HepG2 (cell line): ENCODE data around the gene FOXS1. TPM values are rescaled to one million over a fixed set of nuclear protein-coding genes. Genes with fewer than 3 reads are reported as not detected.

Source experiments
- ARNT2 ChIP-seq: sonication (generic); formaldehyde crosslinking; IDR thresholded peaks from 2 replicates; pipeline ENCODE4 v1.8.0; 2022; ENCODE audit warnings: mild to moderate bottlenecking, low read depth, missing genetic modification reagents, moderate library complexity
- ASH2L ChIP-seq: fragments of 300-600, 200-600 bp; sonication (generic); IDR thresholded peaks from 2 replicates; pipeline ENCODE4 v1.7.0; 2017; ENCODE audit warnings: low read depth, mild to moderate bottlenecking, moderate library complexity, mixed read lengths, low read length; ENCODE audit not compliant: insufficient read length
- CHD2 ChIP-seq: IDR thresholded peaks from 2 replicates; pipeline ENCODE4 v1.6.1; 2011; ENCODE audit warnings: low read depth, low read length, improper control_type of control experiment
- DNMT1 ChIP-seq: sonication (generic); formaldehyde crosslinking; IDR thresholded peaks from 2 replicates; pipeline ENCODE4 v1.5.1; 2020; ENCODE audit warnings: mild to moderate bottlenecking, missing genetic modification reagents
- DZIP1 ChIP-seq: sonication (generic); formaldehyde crosslinking; IDR thresholded peaks from 2 replicates; pipeline ENCODE4 v1.5.0; 2020; ENCODE audit warnings: mild to moderate bottlenecking, missing genetic modification reagents
- ELF4 ChIP-seq: sonication (generic); formaldehyde crosslinking; IDR thresholded peaks from 2 replicates; pipeline ENCODE4 v1.5.0; 2020; ENCODE audit warnings: missing genetic modification reagents, mild to moderate bottlenecking, moderate library complexity, borderline replicate concordance
- EZH2 ChIP-seq: conservative IDR thresholded peaks from 2 replicates; pipeline ENCODE4 v1.6.1; 2012; ENCODE audit warnings: mild to moderate bottlenecking, low read depth, low read length, moderate library complexity
- IKZF1 ChIP-seq: fragments of 450-650 bp; IDR thresholded peaks from 2 replicates; pipeline ENCODE4 v1.7.1; 2016
- NFATC3 ChIP-seq: sonication (generic); formaldehyde crosslinking; IDR thresholded peaks from 2 replicates; pipeline ENCODE4 v1.5.1; 2020; ENCODE audit warnings: mild to moderate bottlenecking, missing genetic modification reagents
- NFE2L1 ChIP-seq: sonication (generic); formaldehyde crosslinking; IDR thresholded peaks from 2 replicates; pipeline ENCODE4 v1.4.0; 2020; ENCODE audit warnings: missing genetic modification reagents, mild to moderate bottlenecking, borderline replicate concordance
- NFIB ChIP-seq: sonication (generic); formaldehyde crosslinking; IDR thresholded peaks from 2 replicates; pipeline ENCODE4 v1.9.0; 2021; ENCODE audit warnings: missing genetic modification reagents, mild to moderate bottlenecking, borderline replicate concordance
- NFKBIZ ChIP-seq: IDR thresholded peaks from 2 replicates; pipeline ENCODE4 v1.6.1; 2018; ENCODE audit warnings: missing genetic modification reagents, missing compliant biosample characterization
- NR1H2 ChIP-seq: sonication (generic); formaldehyde crosslinking; IDR thresholded peaks from 2 replicates; pipeline ENCODE4 v1.8.1; 2022; ENCODE audit warnings: low read depth, missing genetic modification reagents, borderline replicate concordance
- PCBP1 ChIP-seq: fragments of 200-400 bp; formaldehyde crosslinking; IDR thresholded peaks from 2 replicates; pipeline ENCODE4 v1.6.1; 2017; ENCODE audit warnings: mild to moderate bottlenecking, low read depth, low read length, borderline replicate concordance
- PTBP1 ChIP-seq: fragments of 200-400 bp; formaldehyde crosslinking; IDR thresholded peaks from 2 replicates; pipeline ENCODE4 v1.6.1; 2018; ENCODE audit warnings: low read length, low read depth; ENCODE audit not compliant: poor library complexity, severe bottlenecking
- THAP11 ChIP-seq: IDR thresholded peaks from 2 replicates; pipeline ENCODE4 v1.6.1; 2016; ENCODE audit warnings: missing biosample characterization, missing genetic modification reagents
- ZBTB7A ChIP-seq: sonication (generic); formaldehyde crosslinking; IDR thresholded peaks from 2 replicates; pipeline ENCODE4 v1.8.0; 2022; ENCODE audit warnings: mild to moderate bottlenecking, missing genetic modification reagents
- ZNF235 ChIP-seq: sonication (generic); formaldehyde crosslinking; IDR thresholded peaks from 2 replicates; pipeline ENCODE4 v1.8.1; 2023; ENCODE audit warnings: mild to moderate bottlenecking, missing genetic modification reagents, borderline replicate concordance
- ZNF263 ChIP-seq: sonication (generic); formaldehyde crosslinking; IDR thresholded peaks from 2 replicates; pipeline ENCODE4 v1.4.0; 2020; ENCODE audit warnings: missing genetic modification reagents
- ZNF331 ChIP-seq: sonication (generic); formaldehyde crosslinking; IDR thresholded peaks from 2 replicates; pipeline ENCODE4 v1.4.0; 2020; ENCODE audit warnings: missing genetic modification reagents
- ZNF34 ChIP-seq: sonication (generic); formaldehyde crosslinking; IDR thresholded peaks from 2 replicates; pipeline ENCODE4 v1.4.0; 2020; ENCODE audit warnings: mild to moderate bottlenecking, missing genetic modification reagents, borderline replicate concordance
- ZNF446 ChIP-seq: sonication (generic); formaldehyde crosslinking; IDR thresholded peaks from 2 replicates; pipeline ENCODE4 v1.5.0; 2020; ENCODE audit warnings: mild to moderate bottlenecking, missing genetic modification reagents
- ZNF672 ChIP-seq: sonication (generic); formaldehyde crosslinking; IDR thresholded peaks from 2 replicates; pipeline ENCODE4 v1.8.1; 2022; ENCODE audit warnings: missing genetic modification reagents
- ZNF720 ChIP-seq: sonication (generic); formaldehyde crosslinking; IDR thresholded peaks from 2 replicates; pipeline ENCODE4 v1.4.0; 2020; ENCODE audit warnings: missing genetic modification reagents
- ZNF770 ChIP-seq: sonication (generic); formaldehyde crosslinking; IDR thresholded peaks from 2 replicates; pipeline ENCODE4 v1.5.0; 2020; ENCODE audit warnings: mild to moderate bottlenecking, missing genetic modification reagents
- ZNF772 ChIP-seq: sonication (generic); formaldehyde crosslinking; IDR thresholded peaks from 2 replicates; pipeline ENCODE4 v1.5.0; 2020; ENCODE audit warnings: mild to moderate bottlenecking, missing genetic modification reagents
- ZSCAN9 ChIP-seq: IDR thresholded peaks from 2 replicates; pipeline ENCODE4 v1.6.1; 2016; ENCODE audit warnings: borderline replicate concordance
- polyA plus RNA-seq, 8 experiments: library from polyadenylated mRNA; depleted of rRNA in 3 of 8; stranded (reverse) in 7 of 8; unstranded in 1 of 8; fragments of >200 nt; fragmentation: Illumina TruSeq in 4 of 8; extraction: Trizol in 4 of 8; gene quantifications; 2 replicates each; pipeline versions ENCODE4 v1.2.1 to v1.2.3, GENCODE V29; 2011 to 2016; ENCODE audit warnings: low read depth in 4 of 8, missing spikeins in 1 of 8, mixed read lengths in 1 of 8; ENCODE audit not compliant: insufficient read depth in 1 of 8
- total RNA-seq, 5 experiments: library from RNA; depleted of rRNA; stranded (reverse); fragments of >200 nt; fragmentation: Illumina TruSeq; extraction: Trizol; gene quantifications; 2 replicates each; pipeline ENCODE4 v1.2.3, GENCODE V29; 2016; ENCODE audit warnings: low read depth in 1 of 5
- TF ChIP-seq, protein P1 (sequence below): sonication (generic); formaldehyde crosslinking; IDR thresholded peaks from 2 replicates; pipeline ENCODE4 v1.8.1; 2023; ENCODE audit warnings: mild to moderate bottlenecking, missing genetic modification reagents

FOXS1 gene
- total and polyA plus RNA-seq, 2 of the 13 experiments (the other 11 are each of a cell fraction or from before 2014, with no cell fraction given), result not detected

DNA sequence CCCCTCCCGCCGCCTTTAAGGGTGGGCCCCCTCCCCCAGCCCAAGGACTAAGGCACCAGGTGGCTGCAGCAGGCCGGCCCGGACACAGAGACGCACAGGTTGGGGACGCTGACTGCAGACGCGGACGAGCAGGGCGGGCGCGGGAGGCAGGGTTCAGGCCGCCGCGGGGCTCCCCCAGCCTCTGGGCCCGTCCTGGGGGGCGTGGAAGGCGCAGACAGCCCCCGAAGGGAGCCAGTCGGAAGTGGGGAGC, 15.7 kb upstream of the FOXS1 start (continued):
- no peak for TF ChIP-seq EZH2
- no peak for TF ChIP-seq IKZF1
- TF ChIP-seq, protein P1, sequence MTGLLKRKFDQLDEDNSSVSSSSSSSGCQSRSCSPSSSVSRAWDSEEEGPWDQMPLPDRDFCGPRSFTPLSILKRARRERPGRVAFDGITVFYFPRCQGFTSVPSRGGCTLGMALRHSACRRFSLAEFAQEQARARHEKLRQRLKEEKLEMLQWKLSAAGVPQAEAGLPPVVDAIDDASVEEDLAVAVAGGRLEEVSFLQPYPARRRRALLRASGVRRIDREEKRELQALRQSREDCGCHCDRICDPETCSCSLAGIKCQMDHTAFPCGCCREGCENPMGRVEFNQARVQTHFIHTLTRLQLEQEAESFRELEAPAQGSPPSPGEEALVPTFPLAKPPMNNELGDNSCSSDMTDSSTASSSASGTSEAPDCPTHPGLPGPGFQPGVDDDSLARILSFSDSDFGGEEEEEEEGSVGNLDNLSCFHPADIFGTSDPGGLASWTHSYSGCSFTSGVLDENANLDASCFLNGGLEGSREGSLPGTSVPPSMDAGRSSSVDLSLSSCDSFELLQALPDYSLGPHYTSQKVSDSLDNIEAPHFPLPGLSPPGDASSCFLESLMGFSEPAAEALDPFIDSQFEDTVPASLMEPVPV (CRISPR knock-in tag), result no peak
- 0 out of 2 replicates have a peak, but pooled peaks have one; percentile 27 for TF ChIP-seq ZNF235 (CRISPR knock-in tag)
- TF ChIP-seq NFKBIZ, result no peak
- TF ChIP-seq ZNF772 (CRISPR knock-in tag), result no peak
- 0 out of 2 replicates have a peak, but pooled peaks have one; percentile 49 for TF ChIP-seq NR1H2
- TF ChIP-seq THAP11 (CRISPR knock-in tag), result no peak
- no peak for TF ChIP-seq PCBP1
- no peak for TF ChIP-seq ZBTB7A (CRISPR knock-in tag)
- no peak for TF ChIP-seq DNMT1
- TF ChIP-seq ELF4 (CRISPR knock-in tag), result no peak
- no peak for TF ChIP-seq ARNT2 (CRISPR knock-in tag)
- no peak for TF ChIP-seq ZNF331 (CRISPR knock-in tag)
- no peak for TF ChIP-seq NFATC3 (CRISPR knock-in tag)
- no peak for TF ChIP-seq ZNF770 (CRISPR knock-in tag)
- TF ChIP-seq NFE2L1, result no peak
- no peak for TF ChIP-seq CHD2
- no peak for TF ChIP-seq ZNF263 (CRISPR knock-in tag)
- no peak for TF ChIP-seq NFIB
- TF ChIP-seq ZSCAN9 (CRISPR knock-in tag), result no peak
- no peak for TF ChIP-seq ZNF720 (CRISPR knock-in tag)
- TF ChIP-seq ZNF446 (CRISPR knock-in tag), result peak; percentile 52; the same call in 1 of the 2 replicates
- no peak for TF ChIP-seq ASH2L
- 0 out of 2 replicates have a peak, but pooled peaks have one; percentile 86 for TF ChIP-seq ZNF34 (CRISPR knock-in tag)
- no peak for TF ChIP-seq PTBP1
- no peak for TF ChIP-seq ZNF672 (CRISPR knock-in tag)
- TF ChIP-seq DZIP1 (CRISPR knock-in tag), result no peak
